H1 (cell line): Measurements from ENCODE around the gene C19orf47. TPM values are rescaled to one million over a fixed set of nuclear protein-coding genes. Genes with fewer than 3 reads are reported as not detected.

Experiments
- CTCF ChIA-PET: fragments of 300-600 bp; sonication (Branson Sonifier 250); formaldehyde crosslinking; loops from one replicate; lab custom pipeline; 2021; ENCODE audit not compliant: partially characterized antibody; lab: Charles Lee
- POLR2A ChIA-PET: fragments of 300-600 bp; sonication (Branson Sonifier 250); formaldehyde crosslinking; loops from one replicate; lab custom pipeline; 2021; ENCODE audit warnings: inconsistent platforms; ENCODE audit not compliant: partially characterized antibody; lab: Charles Lee
- DNase-seq, 2 experiments: peaks; one replicate each; pipeline versions ENCODE4 v3.0.0 to v3.0.0-alpha.2; 2010 to 2022; ENCODE audit warnings: low spot score in 2 of 2, low read depth in 1 of 2, mixed read lengths in 1 of 2
- FAIRE-seq: peaks from 2 replicates; lab custom pipeline; 2011; peaks lifted over from hg19 to GRCh38; lab: Jason Lieb, UNC
- H2AFZ ChIP-seq: 2 replicates; pipeline ENCODE4 v1.8.1; 2012; ENCODE audit warnings: low read length, inconsistent platforms
- H2AK5ac ChIP-seq: 2 replicates; pipeline ENCODE4 v1.6.1; 2013; ENCODE audit warnings: low read depth, low read length
- H2BK120ac ChIP-seq: replicated peaks from 2 replicates; pipeline ENCODE3; 2013; ENCODE audit warnings: low read depth, low read length, inconsistent platforms
- H2BK12ac ChIP-seq: 2 replicates; pipeline ENCODE4 v1.6.1; 2013; ENCODE audit warnings: low read depth, low read length
- H2BK15ac ChIP-seq: 2 replicates; pipeline ENCODE4 v1.6.1; 2013; ENCODE audit warnings: low read length
- H2BK20ac ChIP-seq: 2 replicates; pipeline ENCODE4 v1.6.1; 2013; ENCODE audit warnings: low read length
- H2BK5ac ChIP-seq: 2 replicates; pipeline ENCODE4 v1.6.1; 2013; ENCODE audit warnings: low read depth, low read length
- H3K14ac ChIP-seq: 2 replicates; pipeline ENCODE4 v1.6.1; 2013; ENCODE audit warnings: inconsistent platforms; ENCODE audit not compliant: insufficient read length
- H3K18ac ChIP-seq: 2 replicates; pipeline ENCODE4 v1.6.1; 2013; ENCODE audit warnings: low read length; ENCODE audit errors: extremely low read depth
- H3K23ac ChIP-seq: 2 replicates; pipeline ENCODE4 v1.6.1; 2013; ENCODE audit warnings: inconsistent platforms; ENCODE audit not compliant: insufficient read length
- H3K23me2 ChIP-seq: 2 replicates; pipeline ENCODE4 v1.6.1; 2013; ENCODE audit warnings: low read depth, low read length
- H3K27ac ChIP-seq: 2 replicates; pipeline ENCODE4 v1.6.1; 2011; ENCODE audit warnings: low read depth, low read length, inconsistent platforms
- H3K27me3 ChIP-seq, 4 experiments: replicated peaks in 1 of 4; 1 replicate in 1 of 4; 2 replicates in 3 of 4; pipeline versions ENCODE4 v1.6.1 to v1.8.1; 2011 to 2013; ENCODE audit warnings: low read length in 3 of 4, mild to moderate bottlenecking in 3 of 4, inconsistent platforms in 2 of 4, mixed read lengths in 2 of 4, moderate library complexity in 1 of 4; ENCODE audit not compliant: control insufficient read depth in 3 of 4, insufficient read depth in 3 of 4; ENCODE audit errors: extremely low read depth in 1 of 4
- H3K36me3 ChIP-seq, 4 experiments: 2 replicates each; pipeline versions ENCODE4 v1.6.1 to v1.8.1; 2011 to 2013; ENCODE audit warnings: mild to moderate bottlenecking in 4 of 4, low read length in 3 of 4, moderate library complexity in 2 of 4, control low read depth in 1 of 4, inconsistent platforms in 1 of 4; ENCODE audit not compliant: insufficient read depth in 4 of 4, control insufficient read depth in 2 of 4
- H3K4ac ChIP-seq: replicated peaks from 2 replicates; pipeline ENCODE3; 2013; ENCODE audit warnings: low read length, low read depth, mixed read lengths, inconsistent platforms; ENCODE audit not compliant: insufficient read length
- H3K4me1 ChIP-seq, 4 experiments: replicated peaks in 1 of 4; 1 replicate in 1 of 4; 2 replicates in 3 of 4; pipeline versions ENCODE4 v1.6.1 to v1.8.1; 2011 to 2013; ENCODE audit warnings: low read length in 3 of 4, inconsistent platforms in 2 of 4, mixed read lengths in 1 of 4; ENCODE audit not compliant: insufficient read depth in 4 of 4, control insufficient read depth in 3 of 4
- H3K4me2 ChIP-seq, 2 experiments: 2 replicates each; pipeline versions ENCODE4 v1.6.1 to v1.8.1; 2011 to 2013; ENCODE audit warnings: low read depth in 2 of 2, low read length in 2 of 2, control low read depth in 1 of 2, inconsistent platforms in 1 of 2, mild to moderate bottlenecking in 1 of 2; ENCODE audit not compliant: insufficient read depth in 1 of 2
- H3K4me3 ChIP-seq, 4 experiments: fragments of 200-600, 300-600 bp in 1 of 4; sonication (generic), shearing (Covaris generic), sonication (Bioruptor Twin) in 1 of 4; 2 replicates each; pipeline versions ENCODE4 v1.5.1 to v1.8.1; 2011 to 2016; ENCODE audit warnings: low read length in 4 of 4, low read depth in 3 of 4, control low read depth in 2 of 4, inconsistent platforms in 2 of 4, mild to moderate bottlenecking in 2 of 4, mixed read lengths in 1 of 4, moderate library complexity in 1 of 4; ENCODE audit not compliant: insufficient read depth in 2 of 4; ENCODE audit errors: extremely low read depth in 1 of 4
- H3K56ac ChIP-seq: replicated peaks from 2 replicates; pipeline ENCODE3; 2013; ENCODE audit warnings: low read depth, mild to moderate bottlenecking, mixed read lengths, low read length, inconsistent platforms; ENCODE audit not compliant: insufficient read length
- H3K79me1 ChIP-seq: 2 replicates; pipeline ENCODE4 v1.6.1; 2013; ENCODE audit warnings: low read depth, low read length, control low read depth
- H3K79me2 ChIP-seq, 2 experiments: 2 replicates each; pipeline versions ENCODE4 v1.6.1 to v1.8.1; 2012 to 2013; ENCODE audit warnings: low read length in 2 of 2, mild to moderate bottlenecking in 2 of 2, inconsistent platforms in 1 of 2; ENCODE audit not compliant: insufficient read depth in 2 of 2, control insufficient read depth in 1 of 2
- H3K9ac ChIP-seq, 4 experiments: replicated peaks in 1 of 4; 1 replicate in 1 of 4; 2 replicates in 3 of 4; pipeline versions ENCODE4 v1.6.1 to v1.8.1; 2011 to 2013; ENCODE audit warnings: low read depth in 3 of 4, low read length in 3 of 4, control low read depth in 2 of 4, mild to moderate bottlenecking in 2 of 4, moderate library complexity in 2 of 4, inconsistent platforms in 1 of 4; ENCODE audit errors: extremely low read depth in 1 of 4
- H3K9me3 ChIP-seq, 2 experiments: 2 replicates each; pipeline versions ENCODE4 v1.6.1 to v1.8.1; 2012 to 2013; ENCODE audit warnings: mild to moderate bottlenecking in 2 of 2, moderate library complexity in 2 of 2, control low read depth in 1 of 2, inconsistent platforms in 1 of 2, low read depth in 1 of 2, low read length in 1 of 2, mixed read lengths in 1 of 2; ENCODE audit not compliant: insufficient read depth in 2 of 2
- H4K20me1 ChIP-seq, 2 experiments: replicated peaks in 1 of 2; 2 replicates each; pipeline versions ENCODE3 to v1.8.1; 2011 to 2013; ENCODE audit warnings: inconsistent platforms in 2 of 2, low read length in 2 of 2, mild to moderate bottlenecking in 1 of 2; ENCODE audit not compliant: insufficient read depth in 2 of 2, control insufficient read depth in 1 of 2
- H4K5ac ChIP-seq: 2 replicates; pipeline ENCODE4 v1.6.1; 2013; ENCODE audit warnings: low read length, low read depth, mixed read lengths, inconsistent platforms; ENCODE audit not compliant: insufficient read length
- H4K8ac ChIP-seq: 2 replicates; pipeline ENCODE4 v1.8.0; 2013; ENCODE audit warnings: mild to moderate bottlenecking, moderate library complexity, low read length, inconsistent platforms; ENCODE audit not compliant: insufficient read depth; ENCODE audit errors: extremely low read depth
- H4K91ac ChIP-seq: replicated peaks from 2 replicates; pipeline ENCODE3; 2013; ENCODE audit warnings: low read length, mixed read lengths, inconsistent platforms; ENCODE audit not compliant: insufficient read length
- ASH2L ChIP-seq: fragments of 200-600, 300-600 bp; sonication (generic); IDR thresholded peaks from one replicate; pipeline ENCODE4 v1.7.1; 2017; ENCODE audit warnings: low read length
- BACH1 ChIP-seq: IDR thresholded peaks from 2 replicates; pipeline ENCODE4 v1.6.1; 2012; ENCODE audit warnings: low read length, improper control_type of control experiment
- CBX5 ChIP-seq: fragments of 300-800, 300-1000 bp; sonication (generic); IDR thresholded peaks from 2 replicates; pipeline ENCODE4 v1.7.1; 2016; ENCODE audit warnings: antibody characterized with exemption, low read length, low read depth
- CEBPB ChIP-seq: IDR thresholded peaks from 2 replicates; pipeline ENCODE4 v1.6.1; 2012; ENCODE audit warnings: low read depth, low read length
- E2F6 ChIP-seq: IDR thresholded peaks from 2 replicates; pipeline ENCODE4 v1.6.1; 2012; ENCODE audit warnings: inconsistent platforms
- EP300 ChIP-seq, 2 experiments: IDR thresholded peaks; 1 replicate in 1 of 2; 2 replicates in 1 of 2; pipeline ENCODE4 v1.6.1; 2011 to 2012; ENCODE audit warnings: low read depth in 2 of 2, low read length in 2 of 2, mild to moderate bottlenecking in 2 of 2, borderline replicate concordance in 1 of 2, inconsistent platforms in 1 of 2, moderate library complexity in 1 of 2
- POU5F1 ChIP-seq: IDR thresholded peaks from 2 replicates; pipeline ENCODE4 v1.6.1; 2011; ENCODE audit warnings: low read depth, mild to moderate bottlenecking, low read length, moderate library complexity
- RBBP5 ChIP-seq: IDR thresholded peaks from 2 replicates; pipeline ENCODE4 v1.7.1; 2012; ENCODE audit warnings: low read depth, mild to moderate bottlenecking, inconsistent platforms, low read length, moderate library complexity, borderline replicate concordance
- RXRA ChIP-seq: IDR thresholded peaks from 2 replicates; pipeline ENCODE4 v1.6.1; 2011; ENCODE audit warnings: low read depth, mild to moderate bottlenecking, low read length, moderate library complexity; ENCODE audit not compliant: insufficient read depth
- SIN3A ChIP-seq, 2 experiments: IDR thresholded peaks in 1 of 2; conservative IDR thresholded peaks in 1 of 2; 2 replicates each; pipeline ENCODE4 v1.6.1; 2011 to 2012; ENCODE audit warnings: low read length in 2 of 2, improper control_type of control experiment in 1 of 2, low read depth in 1 of 2, mild to moderate bottlenecking in 1 of 2
- SIX5 ChIP-seq: IDR thresholded peaks from 2 replicates; pipeline ENCODE4 v1.6.1; 2011; ENCODE audit warnings: mild to moderate bottlenecking, low read depth, low read length
- SRF ChIP-seq: IDR thresholded peaks from 2 replicates; pipeline ENCODE4 v1.6.1; 2011; ENCODE audit warnings: mild to moderate bottlenecking, low read depth, low read length, moderate library complexity
- TAF7 ChIP-seq: optimal IDR thresholded peaks from 2 replicates; pipeline ENCODE3; 2011; ENCODE audit warnings: low read depth, mild to moderate bottlenecking, inconsistent platforms, low read length, moderate library complexity, borderline replicate concordance
- WGBS, 2 experiments: shearing (Covaris generic) in 1 of 2; methylation state at CpG; one replicate each; pipeline versions ENCODE4 v1.1.6 to v1.1.7; 2013 to 2015; ENCODE audit warnings: low lambda C conversion rate in 2 of 2, mixed read lengths in 2 of 2, inconsistent platforms in 1 of 2, low coverage in 1 of 2, missing lambda C conversion rate in 1 of 2; ENCODE audit not compliant: insufficient replicate concordance in 2 of 2, insufficient coverage in 1 of 2, insufficient read length in 1 of 2; ENCODE audit errors: extremely low coverage in 1 of 2, missing lambda C conversion rate in 1 of 2; 5-methylcytosine and 5-hydroxymethylcytosine counted together
- polyA plus RNA-seq, 7 experiments: library from polyadenylated mRNA; depleted of rRNA in 3 of 7; stranded (reverse) in 5 of 7; unstranded in 2 of 7; fragments of >200 nt in 5 of 7; fragments of 200-250 nt in 2 of 7; gene quantifications; 1 replicate in 5 of 7; 2 replicates in 1 of 7; 4 replicates in 1 of 7; pipeline versions ENCODE4 v1.2.1 to v1.2.3, GENCODE V29; 2011 to 2013; ENCODE audit warnings: missing spikeins in 2 of 7, mixed read lengths in 2 of 7
- total RNA-seq: library from RNA; stranded (reverse); fragmentation: NEBNext Ultra II Directional; extraction: Animal tissue kit (Norgen Biotek cat#: 25700); gene quantifications from 2 replicates; pipeline ENCODE4 v1.2.1, GENCODE V29; 2021

Gene C19orf47
- total and polyA plus RNA-seq, 2 of the 8 experiments (the other 6 are each of a cell fraction or from before 2014, with no cell fraction given) = 17.8 to 27.3 TPM

DNA sequence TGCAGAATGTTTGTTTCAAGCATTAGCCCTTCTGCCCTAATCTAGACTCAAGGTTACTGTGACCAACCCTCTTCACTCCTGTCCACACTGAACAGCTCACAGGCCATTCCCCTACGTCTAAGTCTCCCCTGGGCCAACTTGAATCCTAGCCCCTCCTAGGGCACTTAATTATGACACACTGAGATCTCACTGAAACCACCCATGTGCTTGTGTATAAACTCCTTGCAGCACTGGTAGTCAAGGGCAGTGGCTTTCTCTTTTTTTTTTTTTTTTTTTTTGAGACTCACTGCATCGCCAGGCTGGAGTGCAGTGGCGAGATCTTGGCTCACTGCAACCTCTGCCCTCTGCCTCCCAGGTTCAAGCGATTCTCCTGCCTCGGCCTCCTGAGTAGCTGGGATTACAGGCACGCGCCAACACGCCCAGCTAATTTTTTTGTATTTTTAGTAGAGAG, 61.2 kb downstream of the C19orf47 start:
- Histone ChIP-seq H3K23ac (no peak overlapping the region), H2BK120ac (no peak overlapping the region), H2AK5ac (no peak overlapping the region), H4K8ac (no peak overlapping the region), H4K20me1 (peaks cover 0 to 1% of the 10 kb centered on the region in 2 experiments), H3K56ac (no peak overlapping the region), H3K23me2 (peaks cover 9% of the 10 kb centered on the region), H3K4ac (no peak overlapping the region), H3K9me3 (no peaks in the 10 kb centered on the region), H2AFZ (peak overlapping the region; percentile 38; the same call in 1 of the 2 replicates), H3K14ac (no peak overlapping the region), H2BK20ac (no peak overlapping the region), H2BK15ac (peak overlapping the region; percentile 66; the same call in 1 of the 2 replicates), H3K27me3 (no peaks in the 10 kb centered on the region), H3K79me2 (peaks cover 9 to 26% of the 10 kb centered on the region in 2 experiments; a peak in 3 of 4 replicates), H2BK12ac (no peak overlapping the region), H2BK5ac (no peak overlapping the region), H3K18ac (no peak overlapping the region), H4K91ac (no peak overlapping the region), H4K5ac (no peak overlapping the region), H3K4me1 (peaks cover 0 to 12% (median 9%) of the 10 kb centered on the region in 4 experiments; a peak in 6 of 7 replicates), H3K79me1 (peaks cover 14% of the 10 kb centered on the region), H3K4me2 (no peak overlapping the region), H3K4me3 (no peak overlapping the region), H3K36me3 (peaks cover 0 to 2% (median 0%) of the 10 kb centered on the region in 4 experiments; a peak in 1 of 8 replicates), H3K9ac (no peak overlapping the region), H3K27ac (no peak overlapping the region)
- POLR2A ChIA-PET = interaction anchor here (1.5 kb wide), 1 partner anchor 8 kb away, joined by 3 read pairs; no protein-coding TSS in a partner anchor
- no peak for FAIRE-seq
- TF ChIP-seq CEBPB (no peak), CBX5 (no peak), SIX5 (no peak), BACH1 (no peak), SRF (no peak), EP300 (IDR thresholded peaks at IDR 0.05; ENCODE audit: borderline replicate concordance in 1 of 2, low read depth in 2 of 2, low read length in 2 of 2) (no peak), POU5F1 (no peak), ASH2L (no peak), E2F6 (no peak), TAF7 (no peak), RBBP5 (no peak), SIN3A (conservative IDR thresholded peaks at IDR 0.05 in 1 of 2, IDR thresholded peaks at IDR 0.05 in 1 of 2; ENCODE audit: low read depth in 1 of 2, low read length in 2 of 2) (no peak), RXRA (no peak)
- CTCF ChIA-PET = no interaction called here
- no peak for DNase-seq
- 85% methylated on average over 7 of the region's 8 CpGs; no CpG with 5 or more reads in 1 of the 2 experiments for WGBS, 2 experiments
